NCI-H2227 treated with DMSO at 0.1 percent for 48 hours (cell line): ENCODE results near the gene ATG9B.
A peak's percentile ranks its signal among the peaks of the same experiment; 100 is the strongest.

Experiments used
- DNase-seq: peaks from one replicate; lab custom pipeline; 2025; lab: John Stamatoyannopoulos, UW

Gene ATG9B

DNA sequence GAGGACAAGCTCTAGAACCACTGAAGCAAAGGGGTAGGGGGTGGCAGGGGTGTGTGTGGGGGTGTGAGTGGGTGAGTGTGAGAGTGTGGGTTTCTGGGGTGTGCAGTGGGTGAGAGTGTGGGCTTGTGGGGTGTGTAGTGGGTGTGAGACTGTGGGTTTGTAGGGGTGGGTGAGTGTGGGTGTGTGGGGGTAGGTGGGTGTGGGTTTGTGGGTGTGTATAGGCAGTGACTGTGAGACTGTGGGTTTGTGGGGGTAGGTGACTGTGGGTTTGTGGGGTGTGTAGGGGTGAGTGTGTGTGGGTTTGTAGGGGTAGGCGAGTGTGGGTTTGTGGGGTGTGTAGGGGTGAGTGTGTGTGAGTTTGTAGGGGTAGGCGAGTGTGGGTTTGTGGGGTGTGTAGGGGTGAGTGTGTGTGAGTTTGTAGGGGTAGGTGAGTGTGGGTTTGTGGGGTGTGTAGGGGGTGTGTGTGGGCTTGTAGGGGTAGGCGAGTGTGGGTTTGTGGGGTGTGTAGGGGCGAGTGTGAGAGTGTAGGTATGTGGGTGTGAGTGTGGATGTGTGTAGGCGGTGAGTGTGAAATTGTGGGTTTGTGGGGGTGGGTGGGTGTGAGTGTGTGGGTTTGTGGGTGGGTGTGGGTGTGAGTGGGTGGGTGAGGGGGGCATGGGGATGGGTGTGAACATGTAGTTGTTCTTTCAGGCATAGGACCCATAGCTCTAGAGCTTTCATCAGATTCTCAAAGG is 24.6 kb downstream of the ATG9B start:
- DNase-seq = no peak

GRCh38 chr7:150999001-150999400 is 25.3 kb downstream of the ATG9B start:
- DNase-seq = no peak

- DNase-seq = no peak
These were observed 26.0 kb downstream of the ATG9B start for GRCh38 chr7:150998341-150998740.

GRCh38 chr7:150997817-150998216 is 26.5 kb downstream of the ATG9B start:
- no peak for DNase-seq

- no peak for DNase-seq
These were observed 27.2 kb downstream of the ATG9B start for GRCh38 chr7:150997075-150997511.

GRCh38 chr7:150996376-150997074 is 27.8 kb downstream of the ATG9B start:
- no peak for DNase-seq

- DNase-seq = no peak
These were observed 29.3 kb downstream of the ATG9B start for GRCh38 chr7:150994838-150995510.

DNA sequence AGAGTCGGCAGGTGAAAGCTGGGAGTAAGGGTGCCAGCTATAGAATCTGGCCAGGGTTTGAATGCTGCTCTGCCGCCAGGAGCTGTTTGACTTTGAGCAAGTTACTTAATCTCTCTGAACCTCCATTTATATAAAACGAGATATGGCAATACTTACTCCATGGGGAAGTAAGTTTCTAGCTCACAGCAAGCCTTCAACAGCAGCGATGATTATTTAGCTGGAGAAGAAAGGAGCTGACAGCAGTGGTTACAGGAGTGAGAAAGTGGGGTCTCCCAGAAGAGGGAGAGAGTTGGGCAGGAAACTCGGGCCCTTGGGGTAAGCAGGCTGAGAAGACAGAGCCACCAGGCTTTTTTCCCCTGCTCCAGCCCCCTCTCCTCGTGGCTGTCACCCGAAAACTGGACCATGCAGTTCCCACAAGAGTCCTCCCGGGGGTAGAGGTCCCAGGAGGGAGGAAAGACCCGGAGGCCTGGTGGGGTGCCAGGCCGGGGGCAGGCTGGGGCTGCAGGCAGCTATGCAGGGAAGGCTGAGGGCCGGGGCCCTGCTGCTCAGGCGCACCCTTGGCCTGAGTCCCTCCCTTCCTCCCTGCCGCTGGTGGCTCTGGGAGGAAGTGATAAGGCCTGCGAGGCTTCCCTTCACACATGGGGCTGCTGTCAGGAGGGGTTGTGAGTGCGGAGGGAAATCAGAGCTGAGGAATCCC is 30.0 kb downstream of the ATG9B start:
- no peak for DNase-seq

DNA sequence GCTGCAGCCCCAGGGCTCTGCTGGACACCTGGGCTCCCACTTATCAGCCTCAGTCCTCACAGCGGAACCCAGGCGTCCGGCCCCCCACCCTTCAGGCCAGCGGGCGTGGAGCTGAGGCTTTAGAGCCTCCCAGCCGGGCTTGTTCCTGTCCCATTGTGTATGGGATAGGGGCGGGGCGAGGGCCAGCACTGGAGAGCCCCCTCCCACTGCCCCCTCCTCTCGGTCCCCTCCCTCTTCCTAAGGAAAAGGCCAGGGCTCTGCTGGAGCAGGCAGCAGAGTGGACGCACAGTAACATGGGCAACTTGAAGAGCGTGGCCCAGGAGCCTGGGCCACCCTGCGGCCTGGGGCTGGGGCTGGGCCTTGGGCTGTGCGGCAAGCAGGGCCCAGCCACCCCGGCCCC is 30.8 kb downstream of the ATG9B start:
- no peak for DNase-seq

- peak; percentile 33 for DNase-seq
These were observed 31.4 kb downstream of the ATG9B start for GRCh38 chr7:150992833-150993302.

- no peak for DNase-seq
These were observed 32.1 kb downstream of the ATG9B start for GRCh38 chr7:150992051-150992640.

DNA sequence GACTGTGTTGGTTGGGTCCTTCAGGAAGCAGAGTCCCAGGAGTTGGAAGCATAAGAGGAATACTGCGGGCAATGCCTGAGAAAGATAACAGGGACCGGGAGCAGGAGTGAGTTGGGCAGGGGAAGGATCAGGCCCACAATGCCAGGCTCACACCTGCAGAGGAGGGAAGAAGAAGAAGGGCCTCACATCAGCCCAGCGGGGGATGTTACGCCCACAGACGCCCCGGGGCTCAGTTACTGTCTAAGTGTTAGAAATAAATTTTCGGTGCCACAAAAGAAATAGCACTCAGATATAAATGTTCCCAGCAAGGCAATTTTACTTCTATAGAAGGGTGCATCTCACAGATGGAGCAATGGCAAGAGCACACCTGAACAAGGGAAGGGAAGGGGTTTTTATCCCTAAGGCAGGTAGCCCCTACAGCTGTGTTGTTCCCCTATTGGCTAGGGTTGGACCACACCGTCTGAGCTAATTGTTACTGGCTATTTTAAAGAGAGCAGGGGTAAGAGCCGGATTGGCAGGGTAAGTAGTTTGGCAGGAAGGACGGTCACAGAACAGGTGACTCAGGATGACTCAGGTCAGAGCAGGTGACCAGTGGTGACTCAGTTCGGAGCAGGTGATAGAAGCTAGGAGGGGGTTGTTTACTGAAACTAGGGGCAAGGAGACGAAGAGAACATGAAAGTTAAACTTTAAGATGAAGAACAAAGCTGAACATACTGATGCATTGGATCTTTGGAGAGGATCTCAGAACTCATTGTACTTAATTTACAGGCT is 33.7 kb downstream of the ATG9B start, which contains the start of gene NOS3:
NOS3 (plus strand) TSS at position 602 of the 771 bp plus-strand sequence. CDS start 2,787 bp downstream, outside the sequence.
- DNase-seq = no peak

- DNase-seq = no peak
These were observed 34.8 kb downstream of the ATG9B start for GRCh38 chr7:150989456-150989855.

DNA sequence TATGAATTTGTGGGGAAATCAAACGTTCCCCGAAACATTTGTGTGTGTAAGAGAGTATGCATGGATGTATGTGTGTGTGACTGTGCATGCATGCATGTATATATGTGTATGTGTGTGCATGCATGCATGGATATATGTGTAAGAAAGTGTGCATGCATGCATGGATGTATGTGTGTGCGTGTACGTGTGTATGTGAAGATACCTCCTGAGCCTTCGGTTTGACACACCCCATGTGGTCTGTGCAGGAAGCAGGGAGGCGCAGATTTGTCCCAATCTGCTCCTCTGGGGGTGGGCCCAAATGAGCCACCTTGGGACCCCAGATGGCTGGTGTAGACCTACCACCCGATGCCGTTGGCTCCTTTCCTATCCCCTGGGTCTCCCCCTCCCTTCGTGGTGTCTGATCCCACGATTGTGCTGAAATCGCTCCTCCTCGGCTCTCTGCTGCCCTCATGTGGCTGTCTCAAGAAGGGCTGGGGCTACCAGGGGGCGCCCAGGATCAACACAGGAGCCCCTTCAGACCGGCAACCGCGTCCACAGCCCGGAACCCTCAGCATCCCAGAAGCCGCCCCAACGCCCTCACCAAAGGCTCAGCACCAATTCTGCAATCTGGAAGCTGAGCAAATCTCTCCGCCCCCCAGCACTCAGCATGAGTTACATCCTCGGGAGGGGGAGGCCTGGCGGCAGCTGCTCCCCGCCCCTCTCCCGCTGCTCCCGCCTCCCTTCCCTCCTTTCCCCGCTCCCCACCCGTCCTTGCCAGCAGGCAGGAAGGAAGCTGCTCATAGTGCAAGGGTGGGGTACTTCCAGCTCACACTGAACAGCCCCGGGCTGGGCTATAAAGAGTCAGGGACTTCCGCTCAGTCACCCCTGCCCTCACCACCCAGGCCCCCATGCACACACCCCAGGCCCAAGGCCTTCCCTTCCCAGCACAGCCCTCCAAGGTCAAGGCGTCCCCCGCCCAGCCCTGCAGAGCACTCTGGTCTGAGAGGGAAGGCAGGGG is 35.8 kb downstream of the ATG9B start:
- peak; percentile 97 for DNase-seq

GRCh38 chr7:150986556-150986955 is 37.7 kb downstream of the ATG9B start:
- DNase-seq = no peak

DNA sequence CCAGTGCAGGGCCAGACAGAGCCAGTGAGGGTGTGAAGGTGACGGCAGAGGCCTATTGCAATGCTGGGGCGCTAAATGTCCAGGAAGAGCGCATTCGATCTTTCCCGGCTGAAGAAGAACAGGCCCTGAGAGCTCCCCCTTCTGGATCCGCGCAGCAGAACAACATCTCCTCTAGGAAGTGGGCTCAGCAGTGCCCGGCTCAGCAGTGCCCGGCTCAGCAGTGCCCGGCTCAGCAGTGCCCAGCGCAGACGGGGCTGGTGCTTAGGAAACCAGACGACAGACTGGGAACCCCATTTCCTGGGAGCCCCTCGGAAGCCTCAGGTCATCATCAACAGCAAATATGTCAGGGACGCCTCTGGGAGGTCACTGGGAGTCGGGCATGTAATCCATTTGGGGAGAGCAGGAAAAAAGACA is 38.2 kb downstream of the ATG9B start:
- DNase-seq = peak; percentile 18

- DNase-seq = no peak
These were observed 40.4 kb downstream of the ATG9B start for GRCh38 chr7:150983893-150984368.

GRCh38 chr7:150982351-150982750 is 41.9 kb downstream of the ATG9B start:
- DNase-seq = no peak

DNA sequence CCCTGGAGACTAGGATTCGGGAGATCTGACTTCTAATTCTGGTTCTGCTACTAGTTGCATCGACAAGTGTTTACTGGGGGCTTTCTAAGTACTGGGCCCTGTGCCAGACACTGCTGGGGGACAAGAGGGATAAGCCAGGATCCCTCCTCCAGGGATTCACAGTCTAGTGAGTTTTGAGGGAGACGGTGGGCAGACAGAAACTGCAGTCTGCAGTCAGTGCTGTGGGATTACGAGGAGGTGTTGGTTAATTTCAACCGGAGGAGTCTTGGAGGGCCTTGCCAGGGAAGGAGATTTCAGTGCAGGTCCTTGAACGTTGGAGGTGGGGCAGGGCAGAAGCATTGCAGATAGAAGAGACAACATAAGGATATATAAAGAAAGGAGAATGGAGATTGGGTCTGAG is 42.6 kb downstream of the ATG9B start:
- no peak for DNase-seq
